Testis (tissue), 2 donors: ENCODE measurements around the gene LZTFL1.

Experiments used
- CTCF ChIP-seq, 3 experiments: fragments of 450-650 bp in 2 of 3; fragments of 200-600 bp in 1 of 3; sonication (generic) in 1 of 3; IDR thresholded peaks; one replicate each; pipeline ENCODE4 v1.5.1; 2016 to 2019; ENCODE audit warnings: antibody characterized with exemption in 3 of 3, mild to moderate bottlenecking in 2 of 3, moderate library complexity in 1 of 3
- POLR2A ChIP-seq: fragments of 450-650 bp; IDR thresholded peaks from one replicate; pipeline ENCODE4 v1.6.1; 2017; ENCODE audit warnings: antibody characterized with exemption, mild to moderate bottlenecking, moderate library complexity

GRCh38 chr3:45792036-45792435 lies 49.9 kb downstream of the LZTFL1 start:
- TF ChIP-seq CTCF (IDR thresholded peaks at IDR 0.05) (no peak), POLR2A (no peak)
